ENCODE data around the gene ACMSD. TPM values are rescaled to one million over a fixed set of nuclear protein-coding genes. Genes with fewer than 3 reads are reported as not detected.

The ACMSD gene
- total RNA-seq, 4 donors from 2014 or later = not detected

- TF ChIP-seq CTCF (IDR thresholded peaks at IDR 0.05; ENCODE audit: low read depth) = no peak
These were observed 45.3 kb downstream of the ACMSD start for GRCh38 chr2:134883552-134884293.

- TF ChIP-seq CTCF (IDR thresholded peaks at IDR 0.05; ENCODE audit: low read depth) = no peak
These were observed 46.0 kb downstream of the ACMSD start for GRCh38 chr2:134884435-134884834.

- TF ChIP-seq CTCF (IDR thresholded peaks at IDR 0.05; ENCODE audit: low read depth) = no peak
These were observed 54.0 kb downstream of the ACMSD start for GRCh38 chr2:134892282-134893035.

DNA sequence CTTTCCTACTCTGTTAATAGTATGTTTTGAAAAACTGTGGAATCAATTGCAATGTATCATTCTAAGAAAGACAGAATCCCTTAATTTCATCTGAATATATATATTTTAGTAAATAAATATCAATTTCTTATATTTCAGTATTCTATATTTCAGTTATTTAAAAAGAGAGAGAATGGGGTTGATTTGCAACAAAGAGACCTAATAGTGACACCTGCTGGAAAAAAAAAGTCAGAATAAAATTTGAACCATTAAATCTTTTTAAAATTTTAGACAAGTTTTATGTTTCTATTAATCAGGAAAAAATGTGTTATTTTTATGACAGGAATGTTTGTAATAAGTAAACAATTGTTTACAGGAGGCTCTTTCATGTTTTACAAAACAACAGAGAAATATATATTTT is 59.5 kb downstream of the ACMSD start:
- TF ChIP-seq CTCF (IDR thresholded peaks at IDR 0.05; ENCODE audit: low read depth) = no peak

DNA sequence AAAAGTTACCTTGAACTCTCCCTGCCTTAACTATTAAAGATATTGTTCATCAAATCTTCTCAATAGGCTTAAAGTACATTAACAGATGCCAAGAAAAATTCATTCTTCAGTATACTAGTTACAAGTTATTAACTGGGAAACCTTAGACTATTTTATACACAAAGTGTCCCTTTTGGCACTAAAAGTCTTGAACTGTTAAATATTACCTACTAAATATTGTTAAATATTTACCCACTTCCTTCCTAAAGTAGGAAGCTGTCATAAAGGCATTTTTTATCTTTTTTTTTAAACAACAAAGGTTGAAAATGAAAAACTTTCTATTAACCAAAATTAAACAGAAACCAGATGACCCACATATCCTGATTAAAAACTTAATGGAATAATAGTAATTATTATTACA is 60.8 kb downstream of the ACMSD start:
- no peak for TF ChIP-seq CTCF (IDR thresholded peaks at IDR 0.05; ENCODE audit: low read depth)

- no peak for TF ChIP-seq CTCF (IDR thresholded peaks at IDR 0.05; ENCODE audit: low read depth)
These were observed 61.7 kb downstream of the ACMSD start for GRCh38 chr2:134900151-134900550.

GRCh38 chr2:134905168-134905567 is 66.8 kb downstream of the ACMSD start:
- no peak for TF ChIP-seq CTCF (IDR thresholded peaks at IDR 0.05; ENCODE audit: low read depth)

Data from subcutaneous adipose tissue (tissue), 4 donors.